GM19397 (cell line): ENCODE data around the gene AGO1.
"Not testable (repeated sequence)": the region's sequence is repeated elsewhere in the genome, so short reads cannot be mapped to it uniquely, and the experiment has no call there.

Experiments used
- ATAC-seq: cut with Tn5 transposase; IDR thresholded peaks from one replicate; pipeline ENCODE4 v1.9.1; 2021; ENCODE audit warnings: mild to moderate bottlenecking, moderate library complexity; ENCODE audit not compliant: unreplicated experiment

The AGO1 gene

GRCh38 chr1:35964277-35964676, 81.3 kb downstream of the AGO1 start:
- not testable (repeated sequence) for ATAC-seq

- ATAC-seq, result no peak
Measured at GRCh38 chr1:35968396-35968795, 85.4 kb downstream of the AGO1 start.

- ATAC-seq, result no peak
Measured at GRCh38 chr1:35971601-35972000, 88.6 kb downstream of the AGO1 start.

GRCh38 chr1:35972631-35973030, 89.6 kb downstream of the AGO1 start:
- ATAC-seq, result not testable (repeated sequence)

- no peak for ATAC-seq
Measured at GRCh38 chr1:35980090-35980489, 97.1 kb downstream of the AGO1 start.
